Measurements from ENCODE around the gene CHAMP1. TPM values are rescaled to one million over a fixed set of nuclear protein-coding genes. Genes with fewer than 3 reads are reported as not detected.
"Not testable (repeated sequence)": the region's sequence is repeated elsewhere in the genome, so short reads cannot be mapped to it uniquely, and the experiment has no call there.

CHAMP1 gene
- total RNA-seq, 2 donors from 2014 or later = 5.9 to 10.6 TPM

DNA sequence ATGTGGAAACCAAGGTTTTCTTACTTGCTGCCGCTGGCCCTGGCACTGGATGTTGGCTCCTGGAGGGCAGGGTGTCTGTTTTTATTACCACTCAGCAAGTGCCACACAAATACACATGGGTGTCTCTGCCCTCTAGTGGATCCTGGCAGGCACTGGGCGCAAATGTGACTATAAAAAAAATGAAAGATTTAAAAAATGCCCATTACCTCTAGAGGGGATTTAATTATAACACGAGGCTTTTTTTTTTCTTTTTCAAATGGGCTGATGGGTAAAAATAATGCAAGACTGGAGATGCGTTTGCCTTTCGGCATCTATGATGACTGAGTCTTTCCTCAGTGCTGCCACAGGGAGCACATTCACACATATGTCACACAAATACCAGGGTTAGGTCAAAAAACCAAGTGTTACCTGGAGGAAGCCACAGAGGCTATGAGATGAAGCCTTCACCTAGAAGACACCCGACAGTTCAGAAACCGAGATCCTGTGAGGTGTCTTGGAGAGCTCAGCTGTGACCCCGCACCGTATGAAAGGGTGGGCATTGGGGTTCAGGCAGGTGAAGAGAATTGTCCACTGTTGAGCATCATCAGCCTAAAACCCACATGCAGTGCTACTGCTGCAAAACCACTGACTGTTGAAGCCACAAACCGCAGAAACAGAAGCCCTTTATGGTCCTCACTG lies 25.7 kb downstream of the CHAMP1 start:
- intact Hi-C loops (cut with DNase I) = no loop called here
- Histone ChIP-seq H3K27ac (no peak overlapping the region), H3K36me3 (replicated peaks in 1 of 2; ENCODE audit: insufficient read depth in 1 of 2, low read depth in 2 of 2) (no peaks in the 10 kb centered on the region), H3K9me3 (no peaks in the 10 kb centered on the region), H3K27me3 (no peaks in the 10 kb centered on the region), H3K4me3 (no peak overlapping the region), H3K4me1 (no peaks in the 10 kb centered on the region)
- no peak for TF ChIP-seq POLR2A (IDR thresholded peaks at IDR 0.05)
- TF ChIP-seq, protein P1, sequence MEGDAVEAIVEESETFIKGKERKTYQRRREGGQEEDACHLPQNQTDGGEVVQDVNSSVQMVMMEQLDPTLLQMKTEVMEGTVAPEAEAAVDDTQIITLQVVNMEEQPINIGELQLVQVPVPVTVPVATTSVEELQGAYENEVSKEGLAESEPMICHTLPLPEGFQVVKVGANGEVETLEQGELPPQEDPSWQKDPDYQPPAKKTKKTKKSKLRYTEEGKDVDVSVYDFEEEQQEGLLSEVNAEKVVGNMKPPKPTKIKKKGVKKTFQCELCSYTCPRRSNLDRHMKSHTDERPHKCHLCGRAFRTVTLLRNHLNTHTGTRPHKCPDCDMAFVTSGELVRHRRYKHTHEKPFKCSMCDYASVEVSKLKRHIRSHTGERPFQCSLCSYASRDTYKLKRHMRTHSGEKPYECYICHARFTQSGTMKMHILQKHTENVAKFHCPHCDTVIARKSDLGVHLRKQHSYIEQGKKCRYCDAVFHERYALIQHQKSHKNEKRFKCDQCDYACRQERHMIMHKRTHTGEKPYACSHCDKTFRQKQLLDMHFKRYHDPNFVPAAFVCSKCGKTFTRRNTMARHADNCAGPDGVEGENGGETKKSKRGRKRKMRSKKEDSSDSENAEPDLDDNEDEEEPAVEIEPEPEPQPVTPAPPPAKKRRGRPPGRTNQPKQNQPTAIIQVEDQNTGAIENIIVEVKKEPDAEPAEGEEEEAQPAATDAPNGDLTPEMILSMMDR (IDR thresholded peaks at IDR 0.05) = peak; percentile 37 to 79 (median 66)
- DNase-seq (peak; percentile 49 to 74 (median 60)), ATAC-seq (peak; percentile 48)
- 35 to 37% methylated on average over 10 of the region's 10 CpGs for WGBS, 2 donors

DNA sequence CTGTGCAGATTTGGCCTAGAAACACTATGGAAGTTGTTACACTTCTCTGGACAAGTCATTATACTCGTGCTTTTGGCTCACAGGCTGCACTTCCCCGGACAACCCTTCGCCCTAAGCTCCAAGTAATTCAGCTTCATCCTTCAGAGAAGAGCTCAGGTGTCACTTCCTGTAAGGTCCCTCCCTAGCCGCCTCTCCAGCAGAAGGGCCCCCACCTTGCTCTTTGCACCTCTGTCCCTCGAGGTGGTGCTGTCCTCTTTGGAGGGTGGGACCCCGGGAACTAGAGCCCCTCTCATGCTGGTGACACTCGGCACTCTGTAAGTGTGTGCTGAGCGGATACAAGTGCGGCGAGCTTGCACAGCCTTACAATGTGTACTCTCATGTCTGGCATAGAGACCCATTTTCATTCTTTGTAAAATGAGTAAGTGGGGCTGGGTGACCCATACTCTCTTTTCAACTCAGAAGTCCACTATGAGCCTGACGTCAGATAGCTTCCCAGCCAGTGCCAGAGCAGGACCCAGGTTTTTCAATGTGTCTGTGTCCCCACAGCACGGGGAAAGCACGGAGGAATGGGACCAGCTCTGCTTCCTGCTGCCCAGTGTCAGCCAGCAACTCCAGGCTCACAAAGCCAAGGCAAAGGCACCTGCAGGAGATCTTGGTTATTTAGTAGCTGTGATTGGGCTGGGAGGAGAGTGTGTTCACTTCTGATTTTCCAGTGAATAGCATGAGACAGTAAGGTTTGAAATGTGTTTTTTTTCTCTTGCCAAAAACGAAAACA lies 26.9 kb downstream of the CHAMP1 start:
- intact Hi-C loops (cut with DNase I) = no loop called here
- no peak for TF ChIP-seq POLR2A (IDR thresholded peaks at IDR 0.05)
- TF ChIP-seq, protein P1 (IDR thresholded peaks at IDR 0.05) = no peak
- Histone ChIP-seq H3K4me3 (no peak overlapping the region), H3K9me3 (no peaks in the 10 kb centered on the region), H3K4me1 (no peaks in the 10 kb centered on the region), H3K27ac (no peak overlapping the region), H3K27me3 (no peaks in the 10 kb centered on the region), H3K36me3 (replicated peaks in 1 of 2; ENCODE audit: insufficient read depth in 1 of 2, low read depth in 2 of 2) (no peaks in the 10 kb centered on the region)
- no peak for ATAC-seq
- DNase-seq = no peak
- WGBS, 2 donors = 62 to 67% methylated on average over 14 of the region's 14 CpGs

DNA sequence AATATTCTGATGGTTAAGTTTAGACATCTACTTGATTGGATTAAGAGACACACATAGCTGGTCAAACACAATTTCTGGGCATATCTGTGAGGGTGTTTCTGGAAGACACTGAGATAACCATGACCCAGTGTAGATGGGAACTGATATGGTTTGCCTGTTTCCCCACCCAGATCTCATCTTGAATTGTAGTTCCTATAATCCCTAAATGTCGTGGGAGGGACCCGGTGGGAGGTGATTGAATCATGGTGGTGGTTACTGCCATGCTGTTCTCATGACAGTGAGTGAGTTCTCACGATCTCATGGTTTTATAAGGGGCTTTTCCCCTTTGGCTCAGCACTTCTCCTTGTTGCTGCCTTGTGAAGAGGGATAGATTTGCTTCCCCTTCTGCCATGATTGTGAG lies 33.0 kb downstream of the CHAMP1 start:
- H3K27me3 ChIP-seq; H3K4me3 ChIP-seq; H3K9me3 ChIP-seq; H3K27ac ChIP-seq; H3K4me1 ChIP-seq; ATAC-seq; DNase-seq; H3K36me3 ChIP-seq (replicated peaks in 1 of 2; ENCODE audit: insufficient read depth in 1 of 2, low read depth in 2 of 2); intact Hi-C loops (cut with DNase I): not testable (repeated sequence)
- WGBS, 2 donors = 51 to 64% methylated on average over 3 of the region's 3 CpGs

DNA sequence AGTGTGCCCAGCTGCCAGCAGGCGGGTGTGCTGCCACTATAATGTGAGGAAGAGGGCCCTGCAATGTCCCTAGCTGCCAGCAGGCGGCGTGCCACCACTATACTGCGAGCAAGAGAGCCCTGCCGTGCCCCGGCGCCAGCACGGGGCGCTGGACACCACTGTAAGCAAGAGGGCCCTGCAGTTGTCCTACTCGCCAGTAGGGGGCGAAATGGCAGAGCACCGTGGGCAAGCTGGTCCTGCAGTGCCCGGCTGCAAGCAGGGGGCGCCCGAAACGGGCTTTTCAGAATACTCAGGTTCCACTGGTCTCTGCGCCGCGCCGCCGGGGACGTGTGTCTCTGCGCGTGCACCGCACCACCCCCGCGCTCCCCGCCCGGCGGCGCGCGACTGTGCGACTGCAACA lies 38.5 kb downstream of the CHAMP1 start:
- H3K27me3 ChIP-seq; H3K4me1 ChIP-seq; H3K4me3 ChIP-seq; H3K27ac ChIP-seq; ATAC-seq; intact Hi-C loops (cut with DNase I); H3K36me3 ChIP-seq (replicated peaks in 1 of 2; ENCODE audit: insufficient read depth in 1 of 2, low read depth in 2 of 2); H3K9me3 ChIP-seq: not testable (repeated sequence)
- WGBS, 2 donors = 54 to 82% methylated on average over 9 to 18 of the region's 34 CpGs
- TF ChIP-seq, protein P1 (IDR thresholded peaks at IDR 0.05) = peak in 4 of 7 experiments; percentile 14 to 27 (median 24)
- DNase-seq = peak in 3 of 4 donors; percentile 13 to 40 (median 38)

DNA sequence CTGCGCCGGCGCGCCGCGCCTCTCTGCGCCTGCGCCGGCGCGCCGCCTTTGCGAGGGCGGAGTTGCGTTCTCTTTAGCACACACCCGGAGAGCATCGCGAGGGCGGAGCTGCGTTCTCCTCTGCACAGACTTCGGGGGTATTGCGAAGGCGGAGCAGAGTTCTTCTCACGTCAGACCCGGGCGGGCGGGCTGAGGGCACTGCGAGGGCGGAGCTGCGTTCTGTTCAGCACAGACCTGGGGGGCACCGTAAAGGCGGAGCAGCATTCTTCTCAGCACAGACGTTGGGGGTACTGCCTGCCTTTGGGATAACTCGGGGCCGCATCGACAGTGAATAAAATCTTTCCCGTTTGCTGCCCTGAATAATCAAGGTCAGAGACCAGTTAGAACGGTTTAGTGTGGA lies 39.1 kb downstream of the CHAMP1 start:
- intact Hi-C loops (cut with DNase I); H3K27me3 ChIP-seq; ATAC-seq; H3K36me3 ChIP-seq (replicated peaks in 1 of 2; ENCODE audit: insufficient read depth in 1 of 2, low read depth in 2 of 2); H3K4me1 ChIP-seq; H3K27ac ChIP-seq; DNase-seq; H3K4me3 ChIP-seq; H3K9me3 ChIP-seq: not testable (repeated sequence)
- 76 to 77% methylated on average over 36 to 38 of the region's 38 CpGs for WGBS, 2 donors

Small RNA genes within 50 kb of the gene (microRNA-seq; reads per million reads assigned to microRNA genes)
- gene MIR4502 (ENCODE audit: borderline number of aligned reads in 2 of 2, borderline replicate concordance in 2 of 2) = 0 reads per million in 2 donors

Small RNA genes within 50 kb of the gene (small RNA-seq; reads per million reads assigned to genes)
- gene MIR4502 = not detected

Other genes starting within 250 kb of the CHAMP1 start
- 10 to 100 TPM; 10.2 to 19.2 TPM for gene RASA3, start 181.9 kb upstream of the CHAMP1 start, total RNA-seq
- not detected for gene CFAP97D2, start 135.2 kb upstream of the CHAMP1 start, total RNA-seq
- gene CDC16, start 79.6 kb upstream of the CHAMP1 start, total RNA-seq = 10 to 100 TPM; 46.7 to 63.9 TPM
- gene UPF3A, start 32.9 kb upstream of the CHAMP1 start, total RNA-seq = 10 to 100 TPM; 33.9 to 35.8 TPM

Measured in body of pancreas (tissue), 4 donors.